H1 (cell line): ENCODE results near the gene WIPI1. TPM values are rescaled to one million over a fixed set of nuclear protein-coding genes. Genes with fewer than 3 reads are reported as not detected.
A peak's percentile ranks its signal among the peaks of the same experiment; 100 is the strongest.

Experiments
- ATF3 ChIP-seq: IDR thresholded peaks from 2 replicates; pipeline ENCODE4 v1.6.1; 2011; ENCODE audit warnings: low read depth, mild to moderate bottlenecking, low read length; ENCODE audit not compliant: insufficient read depth
- BACH1 ChIP-seq: IDR thresholded peaks from 2 replicates; pipeline ENCODE4 v1.6.1; 2012; ENCODE audit warnings: low read length, improper control_type of control experiment
- CTCF ChIP-seq, 3 experiments: IDR thresholded peaks; 1 replicate in 2 of 3; 2 replicates in 1 of 3; pipeline versions ENCODE4 v1.5.1 to v1.6.1; 2011; ENCODE audit warnings: low read length in 3 of 3, mild to moderate bottlenecking in 3 of 3, inconsistent platforms in 2 of 3, low read depth in 1 of 3, moderate library complexity in 1 of 3; ENCODE audit not compliant: insufficient read depth in 1 of 3; ENCODE audit errors: control extremely low read depth in 1 of 3
- E2F6 ChIP-seq: IDR thresholded peaks from 2 replicates; pipeline ENCODE4 v1.6.1; 2012; ENCODE audit warnings: inconsistent platforms
- FOSL1 ChIP-seq: IDR thresholded peaks from 2 replicates; pipeline ENCODE4 v1.6.1; 2011; ENCODE audit warnings: mild to moderate bottlenecking, low read depth, low read length, moderate library complexity; ENCODE audit not compliant: insufficient read depth
- JUN ChIP-seq: IDR thresholded peaks from 2 replicates; pipeline ENCODE4 v1.6.1; 2011; ENCODE audit warnings: low read depth, mild to moderate bottlenecking, improper control_type of control experiment, low read length
- JUND ChIP-seq: IDR thresholded peaks from 2 replicates; pipeline ENCODE4 v1.6.1; 2011; ENCODE audit warnings: mild to moderate bottlenecking, improper control_type of control experiment, low read length
- KDM1A ChIP-seq: fragments of 200-600, 300-600 bp; sonication (generic); IDR thresholded peaks from 2 replicates; pipeline ENCODE4 v1.7.1; 2016; ENCODE audit warnings: mild to moderate bottlenecking, low read length, borderline replicate concordance
- NANOG ChIP-seq: IDR thresholded peaks from 2 replicates; pipeline ENCODE4 v1.6.1; 2011; ENCODE audit warnings: low read length, low read depth, mild to moderate bottlenecking, inconsistent platforms; ENCODE audit not compliant: insufficient read depth, poor library complexity, severe bottlenecking
- POLR2A ChIP-seq, 2 experiments: IDR thresholded peaks; 1 replicate in 1 of 2; 2 replicates in 1 of 2; pipeline ENCODE4 v1.6.1; 2011; ENCODE audit warnings: low read depth in 2 of 2, low read length in 2 of 2, mild to moderate bottlenecking in 2 of 2; ENCODE audit errors: control extremely low read depth in 1 of 2
- RAD21 ChIP-seq, 2 experiments: IDR thresholded peaks in 1 of 2; conservative IDR thresholded peaks in 1 of 2; 2 replicates each; pipeline ENCODE4 v1.6.1; 2011; ENCODE audit warnings: low read depth in 2 of 2, low read length in 2 of 2, improper control_type of control experiment in 1 of 2, inconsistent platforms in 1 of 2, mild to moderate bottlenecking in 1 of 2, moderate library complexity in 1 of 2
- RBBP5 ChIP-seq: IDR thresholded peaks from 2 replicates; pipeline ENCODE4 v1.7.1; 2012; ENCODE audit warnings: low read depth, mild to moderate bottlenecking, inconsistent platforms, low read length, moderate library complexity, borderline replicate concordance
- RFX5 ChIP-seq: IDR thresholded peaks from 2 replicates; pipeline ENCODE4 v1.6.1; 2011; ENCODE audit warnings: low read depth, low read length, improper control_type of control experiment, borderline replicate concordance
- SIN3A ChIP-seq, 2 experiments: IDR thresholded peaks in 1 of 2; conservative IDR thresholded peaks in 1 of 2; 2 replicates each; pipeline ENCODE4 v1.6.1; 2011 to 2012; ENCODE audit warnings: low read length in 2 of 2, improper control_type of control experiment in 1 of 2, low read depth in 1 of 2, mild to moderate bottlenecking in 1 of 2
- SP1 ChIP-seq: IDR thresholded peaks from 2 replicates; pipeline ENCODE4 v1.6.1; 2011; ENCODE audit warnings: low read depth, low read length
- SUZ12 ChIP-seq: fragments of 200-600 bp; sonication (generic); IDR thresholded peaks from 2 replicates; pipeline ENCODE4 v1.6.1; 2012; ENCODE audit warnings: mild to moderate bottlenecking, inconsistent platforms, low read length, moderate library complexity, mixed read lengths
- TAF7 ChIP-seq: optimal IDR thresholded peaks from 2 replicates; pipeline ENCODE3; 2011; ENCODE audit warnings: low read depth, mild to moderate bottlenecking, inconsistent platforms, low read length, moderate library complexity, borderline replicate concordance
- YY1 ChIP-seq: IDR thresholded peaks from 2 replicates; pipeline ENCODE4 v1.6.1; 2011; ENCODE audit warnings: low read depth, mild to moderate bottlenecking, low read length
- polyA plus RNA-seq, 7 experiments: library from polyadenylated mRNA; depleted of rRNA in 3 of 7; stranded (reverse) in 5 of 7; unstranded in 2 of 7; fragments of >200 nt in 5 of 7; fragments of 200-250 nt in 2 of 7; gene quantifications; 1 replicate in 5 of 7; 2 replicates in 1 of 7; 4 replicates in 1 of 7; pipeline versions ENCODE4 v1.2.1 to v1.2.3, GENCODE V29; 2011 to 2013; ENCODE audit warnings: missing spikeins in 2 of 7, mixed read lengths in 2 of 7
- total RNA-seq: library from RNA; stranded (reverse); fragmentation: NEBNext Ultra II Directional; extraction: Animal tissue kit (Norgen Biotek cat#: 25700); gene quantifications from 2 replicates; pipeline ENCODE4 v1.2.1, GENCODE V29; 2021

The WIPI1 gene
- total and polyA plus RNA-seq, 2 of the 8 experiments (the other 6 are each of a cell fraction or from before 2014, with no cell fraction given): 16.6 to 17.4 TPM

DNA sequence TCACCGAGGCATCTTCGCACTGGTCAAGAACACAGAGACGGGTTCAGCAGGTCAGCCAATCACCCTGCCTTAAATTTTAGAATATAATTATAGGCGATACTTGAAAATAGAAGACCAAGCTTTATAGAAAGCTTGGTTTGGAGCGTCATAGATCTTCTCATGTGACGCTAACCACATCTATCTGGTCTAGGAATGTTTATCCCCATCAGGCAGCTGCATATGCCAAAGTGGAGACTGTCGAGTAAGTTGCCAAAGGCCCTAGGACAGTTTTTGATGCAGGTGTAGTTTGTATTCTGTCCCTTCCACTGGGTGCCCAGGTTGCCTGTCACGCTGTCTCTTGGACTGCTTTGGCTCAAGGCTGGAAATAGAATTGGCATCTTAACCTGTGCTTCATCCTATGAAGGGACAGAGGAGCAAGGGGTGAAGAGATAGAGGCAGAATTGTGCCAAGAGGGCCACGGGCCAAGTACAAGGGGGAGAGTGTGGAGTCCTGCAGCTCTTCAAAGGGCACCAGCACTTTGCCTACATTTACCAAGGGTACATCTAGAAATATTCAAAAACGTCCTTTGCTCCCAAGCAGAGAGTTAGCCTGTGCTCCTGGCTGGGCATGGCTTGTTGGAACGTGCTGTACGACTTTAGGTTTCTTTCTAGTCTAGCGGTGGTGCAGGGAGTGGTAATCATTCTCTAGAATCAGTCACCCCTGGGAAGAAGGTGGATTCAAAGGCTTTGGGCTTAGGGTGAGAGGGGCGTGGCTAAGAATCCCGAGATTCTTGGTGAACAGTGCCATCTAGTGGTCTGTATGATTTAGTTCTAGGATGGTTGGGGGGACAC, 5.3 kb upstream of the WIPI1 start (continued):
- TF ChIP-seq FOSL1 (no peak), RFX5 (no peak), RBBP5 (no peak), YY1 (no peak), KDM1A (no peak), SUZ12 (no peak), ATF3 (no peak), SP1 (peak; percentile 78), NANOG (no peak), JUN (no peak), POLR2A (IDR thresholded peaks at IDR 0.05; ENCODE audit: control extremely low read depth in 1 of 2, low read depth in 2 of 2, low read length in 2 of 2) (no peak), RAD21 (IDR thresholded peaks at IDR 0.05 in 1 of 2, conservative IDR thresholded peaks at IDR 0.05 in 1 of 2; ENCODE audit: low read depth in 2 of 2, low read length in 2 of 2) (peak; percentile 88 to 92), JUND (no peak), TAF7 (no peak), E2F6 (no peak), BACH1 (no peak), SIN3A (conservative IDR thresholded peaks at IDR 0.05 in 1 of 2, IDR thresholded peaks at IDR 0.05 in 1 of 2; ENCODE audit: low read depth in 1 of 2, low read length in 2 of 2) (no peak), CTCF (IDR thresholded peaks at IDR 0.05; ENCODE audit: control extremely low read depth in 1 of 3, insufficient read depth in 1 of 3, low read depth in 1 of 3, low read length in 3 of 3) (peak; percentile 4 to 72 (median 71))
